ENCODE measurements around the gene TBC1D22A. TPM values are rescaled to one million over a fixed set of nuclear protein-coding genes. Genes with fewer than 3 reads are reported as not detected.

Gene TBC1D22A, protein sequence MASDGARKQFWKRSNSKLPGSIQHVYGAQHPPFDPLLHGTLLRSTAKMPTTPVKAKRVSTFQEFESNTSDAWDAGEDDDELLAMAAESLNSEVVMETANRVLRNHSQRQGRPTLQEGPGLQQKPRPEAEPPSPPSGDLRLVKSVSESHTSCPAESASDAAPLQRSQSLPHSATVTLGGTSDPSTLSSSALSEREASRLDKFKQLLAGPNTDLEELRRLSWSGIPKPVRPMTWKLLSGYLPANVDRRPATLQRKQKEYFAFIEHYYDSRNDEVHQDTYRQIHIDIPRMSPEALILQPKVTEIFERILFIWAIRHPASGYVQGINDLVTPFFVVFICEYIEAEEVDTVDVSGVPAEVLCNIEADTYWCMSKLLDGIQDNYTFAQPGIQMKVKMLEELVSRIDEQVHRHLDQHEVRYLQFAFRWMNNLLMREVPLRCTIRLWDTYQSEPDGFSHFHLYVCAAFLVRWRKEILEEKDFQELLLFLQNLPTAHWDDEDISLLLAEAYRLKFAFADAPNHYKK
- total RNA-seq = 34.1 TPM
- long read RNA-seq, transcript TBC1D22A-201 (13 exons, 3,787 nt) = major isoform, 35 of 97 reads
- long read RNA-seq, partial matches to known transcripts = 16 of 97 reads
- long read RNA-seq, other reads (novel, unspliced or antisense) = 44 of 97 reads

DNA sequence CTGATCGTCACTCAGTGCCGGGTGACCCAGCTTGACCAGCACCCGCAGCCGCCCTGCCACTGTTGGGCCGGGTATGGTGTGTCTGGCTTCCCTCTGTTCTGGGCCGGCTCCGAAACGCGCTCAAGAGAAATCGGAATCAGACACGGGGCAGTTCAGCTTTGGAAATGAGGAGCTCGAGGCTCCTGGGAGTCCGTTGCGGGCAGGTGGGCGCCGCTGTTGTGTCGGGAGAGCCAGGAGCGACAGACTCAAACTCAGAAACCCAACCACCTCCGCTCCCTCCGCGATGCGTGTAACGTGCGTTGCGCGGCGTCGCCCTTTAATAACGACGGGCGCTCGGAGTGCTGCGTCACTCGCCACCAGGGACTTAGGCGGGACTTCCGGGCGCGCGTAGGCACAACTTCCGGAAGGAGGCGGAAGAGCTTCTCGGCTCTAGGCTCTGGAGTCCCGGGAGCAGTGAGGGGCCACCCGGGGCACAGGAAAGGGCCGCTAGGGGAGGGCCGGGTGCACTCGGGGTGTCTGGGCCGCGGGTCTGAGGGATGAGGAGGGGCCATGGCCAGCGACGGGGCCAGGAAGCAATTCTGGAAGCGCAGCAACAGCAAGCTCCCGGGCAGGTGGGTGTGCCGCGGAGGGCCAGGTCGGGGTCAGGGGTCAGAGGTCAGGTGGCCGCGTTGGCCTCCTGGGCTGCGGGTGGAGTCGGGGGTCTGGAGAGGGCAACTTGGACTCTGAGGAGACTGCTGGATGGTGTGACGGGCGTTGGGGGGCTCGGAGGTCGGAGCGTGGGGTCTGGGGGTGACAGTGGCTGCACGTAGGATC lies at the start of gene TBC1D22A:
TBC1D22A (plus strand) TSS at position 413 of the 813 bp plus-strand sequence; CDS start at position 550, 137 bp downstream.
- intact Hi-C loops (cut with DNase I) = no loop called here
- peaks cover 47% of the 10 kb centered on the region for H3K4me1 ChIP-seq
- TF ChIP-seq, protein P1, sequence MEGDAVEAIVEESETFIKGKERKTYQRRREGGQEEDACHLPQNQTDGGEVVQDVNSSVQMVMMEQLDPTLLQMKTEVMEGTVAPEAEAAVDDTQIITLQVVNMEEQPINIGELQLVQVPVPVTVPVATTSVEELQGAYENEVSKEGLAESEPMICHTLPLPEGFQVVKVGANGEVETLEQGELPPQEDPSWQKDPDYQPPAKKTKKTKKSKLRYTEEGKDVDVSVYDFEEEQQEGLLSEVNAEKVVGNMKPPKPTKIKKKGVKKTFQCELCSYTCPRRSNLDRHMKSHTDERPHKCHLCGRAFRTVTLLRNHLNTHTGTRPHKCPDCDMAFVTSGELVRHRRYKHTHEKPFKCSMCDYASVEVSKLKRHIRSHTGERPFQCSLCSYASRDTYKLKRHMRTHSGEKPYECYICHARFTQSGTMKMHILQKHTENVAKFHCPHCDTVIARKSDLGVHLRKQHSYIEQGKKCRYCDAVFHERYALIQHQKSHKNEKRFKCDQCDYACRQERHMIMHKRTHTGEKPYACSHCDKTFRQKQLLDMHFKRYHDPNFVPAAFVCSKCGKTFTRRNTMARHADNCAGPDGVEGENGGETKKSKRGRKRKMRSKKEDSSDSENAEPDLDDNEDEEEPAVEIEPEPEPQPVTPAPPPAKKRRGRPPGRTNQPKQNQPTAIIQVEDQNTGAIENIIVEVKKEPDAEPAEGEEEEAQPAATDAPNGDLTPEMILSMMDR (IDR thresholded peaks at IDR 0.05) = no peak

DNA sequence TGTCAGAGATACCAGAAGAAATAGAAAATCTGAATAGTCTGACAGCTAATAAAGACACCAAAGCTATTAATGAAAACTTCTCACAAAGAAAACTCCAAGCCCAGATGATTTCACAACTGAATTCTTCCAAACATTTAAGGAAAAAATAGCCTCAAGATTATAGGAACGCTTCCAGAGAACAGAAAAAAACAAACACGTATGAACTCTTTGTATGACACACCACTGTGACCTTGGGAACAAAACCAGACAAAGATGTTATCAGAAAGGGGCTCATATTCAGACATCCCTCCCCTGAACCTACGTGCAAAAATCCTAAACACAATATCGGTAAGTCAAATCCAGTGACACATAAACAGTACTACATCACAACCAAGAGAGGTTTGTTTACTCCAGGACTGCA lies 47.9 kb upstream of the TBC1D22A start:
- Histone ChIP-seq H3K36me3 (peaks cover 77% of the 10 kb centered on the region), H3K4me3 (no peak overlapping the region), H3K27ac (no peak overlapping the region), H3K27me3 (ENCODE audit: low read depth) (no peaks in the 10 kb centered on the region), H3K9me3 (no peaks in the 10 kb centered on the region), H3K4me1 (peaks cover 14% of the 10 kb centered on the region)
- ATAC-seq (no peak), DNase-seq (no peak)
- TF ChIP-seq, protein P1 (IDR thresholded peaks at IDR 0.05) = no peak
- intact Hi-C loops (cut with DNase I) = no loop called here

More for the DNA sequence above, at the start of gene TBC1D22A:
- Histone ChIP-seq H3K4me3 (peak within 1 kb of the TSS; percentile 71), H3K36me3 (no peaks in the 10 kb centered on the region), H3K27ac (peak within 1 kb of the TSS; percentile 96), H3K9me3 (no peaks in the 10 kb centered on the region), H3K27me3 (ENCODE audit: low read depth) (no peaks in the 10 kb centered on the region)
- DNase-seq = peak; percentile 96
- ATAC-seq = peak; percentile 95 to 97

DNA sequence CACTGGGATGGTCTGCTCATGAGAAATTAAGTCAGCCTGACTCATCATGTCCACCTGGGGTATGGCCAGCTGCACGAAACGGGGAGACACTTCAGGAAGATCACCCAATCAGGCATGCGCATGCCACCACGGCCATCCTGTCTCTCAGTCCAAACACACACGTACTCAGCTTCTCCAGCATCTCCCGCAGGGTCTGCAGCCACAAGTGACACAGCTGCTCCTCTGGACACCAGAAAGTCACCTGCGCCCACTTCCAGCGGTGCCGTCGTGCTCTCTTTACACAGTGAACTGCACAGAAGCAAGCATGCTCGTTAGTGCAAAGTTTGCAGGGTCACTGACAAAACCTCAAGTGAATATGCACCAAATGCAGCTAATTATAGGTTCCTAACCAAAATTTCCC lies 42.5 kb upstream of the TBC1D22A start:
- Histone ChIP-seq H3K27ac (no peak overlapping the region), H3K27me3 (ENCODE audit: low read depth) (no peaks in the 10 kb centered on the region), H3K9me3 (no peaks in the 10 kb centered on the region), H3K36me3 (peaks cover 75% of the 10 kb centered on the region), H3K4me1 (peaks cover 3% of the 10 kb centered on the region), H3K4me3 (no peak overlapping the region)
- ATAC-seq = no peak
- intact Hi-C loops (cut with DNase I) = no loop called here
- DNase-seq = no peak
- TF ChIP-seq, protein P1 (IDR thresholded peaks at IDR 0.05) = no peak

DNA sequence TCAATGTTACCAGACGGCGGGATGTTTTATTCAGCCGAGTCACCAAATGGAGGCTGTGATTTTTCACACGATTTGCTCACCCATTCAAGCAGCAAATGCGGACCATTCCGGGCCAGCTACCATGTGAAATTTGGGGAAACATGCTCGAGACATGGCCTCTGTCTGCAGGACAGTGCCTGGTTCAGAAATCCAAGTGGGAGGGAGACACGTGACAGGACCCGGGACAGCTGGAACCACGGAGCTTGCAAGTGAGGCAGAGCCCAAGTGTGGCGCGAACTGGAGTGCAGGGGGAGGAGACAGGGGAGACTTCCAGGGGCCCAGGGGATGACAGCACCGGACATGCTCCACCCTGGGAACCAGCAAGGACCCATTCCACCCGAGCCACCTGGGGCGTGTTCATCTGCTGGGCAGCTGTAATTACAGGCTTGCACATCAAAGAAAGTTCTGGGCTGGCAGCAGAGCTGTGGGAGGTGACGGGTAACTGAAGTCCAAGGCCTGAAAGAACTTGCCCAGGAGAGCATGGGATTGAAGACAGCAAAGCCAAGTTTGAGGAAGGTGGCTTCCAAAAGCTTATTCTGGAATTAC lies 40.9 kb upstream of the TBC1D22A start:
- H3K27me3 ChIP-seq (ENCODE audit: low read depth) = no peaks in the 10 kb centered on the region
- H3K27ac ChIP-seq = no peak overlapping the region
- no peaks in the 10 kb centered on the region for H3K4me1 ChIP-seq
- TF ChIP-seq, protein P1 (IDR thresholded peaks at IDR 0.05) = no peak
- no peaks in the 10 kb centered on the region for H3K9me3 ChIP-seq
- ATAC-seq (no peak), DNase-seq (no peak)
- H3K36me3 ChIP-seq = peaks cover 60% of the 10 kb centered on the region
- H3K4me3 ChIP-seq = no peak overlapping the region
- intact Hi-C loops (cut with DNase I) = no loop called here

DNA sequence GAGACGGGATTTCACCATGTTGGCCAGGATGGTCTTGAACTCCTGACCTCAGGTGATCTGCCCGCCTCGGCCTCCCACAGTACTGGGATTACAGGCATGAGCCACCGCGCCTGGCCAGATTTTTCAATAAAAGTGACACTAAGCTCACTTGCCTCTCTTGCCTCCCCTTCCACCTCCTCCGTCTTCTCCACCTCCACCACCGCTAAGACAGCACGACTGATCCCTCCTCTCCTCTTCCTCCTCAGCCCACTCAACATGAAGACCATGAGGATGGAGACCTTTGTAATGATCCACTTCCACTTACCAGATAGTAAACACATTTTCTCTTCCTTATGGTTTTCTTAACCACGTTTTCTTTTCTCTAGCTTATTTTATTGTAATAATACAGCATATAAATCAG lies 38.6 kb upstream of the TBC1D22A start:
- Histone ChIP-seq H3K27ac (no peak overlapping the region), H3K4me1 (peaks cover 4% of the 10 kb centered on the region), H3K4me3 (no peak overlapping the region), H3K36me3 (peaks cover 46% of the 10 kb centered on the region), H3K27me3 (ENCODE audit: low read depth) (no peaks in the 10 kb centered on the region), H3K9me3 (no peaks in the 10 kb centered on the region)
- ATAC-seq (no peak), DNase-seq (no peak)
- intact Hi-C loops (cut with DNase I) = no loop called here
- TF ChIP-seq, protein P1 (IDR thresholded peaks at IDR 0.05) = no peak

Data from lower lobe of right lung (tissue), 2 donors.